ENCODE measurements around the gene CCDC138. TPM values are rescaled to one million over a fixed set of nuclear protein-coding genes. Genes with fewer than 3 reads are reported as not detected.

CCDC138 gene
- total RNA-seq, 4 donors from 2014 or later = 1.9 to 4.6 (median 2.9) TPM

GRCh38 chr2:108916122-108916795, 129.7 kb downstream of the CCDC138 start:
- no peak for TF ChIP-seq CTCF (IDR thresholded peaks at IDR 0.05; ENCODE audit: low read depth)

DNA sequence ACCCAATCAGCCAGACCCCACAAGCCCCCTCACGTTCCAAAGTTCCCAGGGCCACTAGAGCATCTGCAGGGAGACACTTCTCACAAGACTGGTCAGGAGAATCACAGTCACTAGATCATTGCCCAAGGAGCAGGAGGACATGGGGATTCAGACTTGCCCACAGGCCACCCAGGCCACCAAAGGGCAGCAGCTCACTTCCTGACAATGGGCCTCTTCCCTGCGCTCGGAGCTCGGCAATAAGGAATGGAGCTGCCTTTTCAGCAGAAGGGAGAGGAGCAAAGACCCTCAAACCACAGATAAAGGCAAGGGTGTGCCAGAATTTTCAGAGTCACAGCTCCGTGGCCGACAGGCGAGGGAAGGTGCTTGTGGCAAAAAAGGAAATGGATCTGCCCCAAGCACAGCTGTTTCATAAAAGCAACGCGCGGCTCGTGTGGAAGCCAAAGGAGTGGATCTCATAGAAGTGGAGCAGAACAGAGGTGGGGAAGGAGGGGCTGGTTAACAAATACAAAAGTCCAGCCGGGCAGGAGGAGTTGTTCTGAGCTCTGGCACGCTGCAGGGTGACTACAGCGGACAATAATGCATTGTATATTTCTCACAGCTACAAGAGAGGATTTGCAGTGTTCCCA, 130.3 kb downstream of the CCDC138 start:
- no peak for TF ChIP-seq CTCF (IDR thresholded peaks at IDR 0.05; ENCODE audit: low read depth)

GRCh38 chr2:108917526-108917925, 131.0 kb downstream of the CCDC138 start:
- TF ChIP-seq CTCF (IDR thresholded peaks at IDR 0.05; ENCODE audit: low read depth) = no peak

DNA sequence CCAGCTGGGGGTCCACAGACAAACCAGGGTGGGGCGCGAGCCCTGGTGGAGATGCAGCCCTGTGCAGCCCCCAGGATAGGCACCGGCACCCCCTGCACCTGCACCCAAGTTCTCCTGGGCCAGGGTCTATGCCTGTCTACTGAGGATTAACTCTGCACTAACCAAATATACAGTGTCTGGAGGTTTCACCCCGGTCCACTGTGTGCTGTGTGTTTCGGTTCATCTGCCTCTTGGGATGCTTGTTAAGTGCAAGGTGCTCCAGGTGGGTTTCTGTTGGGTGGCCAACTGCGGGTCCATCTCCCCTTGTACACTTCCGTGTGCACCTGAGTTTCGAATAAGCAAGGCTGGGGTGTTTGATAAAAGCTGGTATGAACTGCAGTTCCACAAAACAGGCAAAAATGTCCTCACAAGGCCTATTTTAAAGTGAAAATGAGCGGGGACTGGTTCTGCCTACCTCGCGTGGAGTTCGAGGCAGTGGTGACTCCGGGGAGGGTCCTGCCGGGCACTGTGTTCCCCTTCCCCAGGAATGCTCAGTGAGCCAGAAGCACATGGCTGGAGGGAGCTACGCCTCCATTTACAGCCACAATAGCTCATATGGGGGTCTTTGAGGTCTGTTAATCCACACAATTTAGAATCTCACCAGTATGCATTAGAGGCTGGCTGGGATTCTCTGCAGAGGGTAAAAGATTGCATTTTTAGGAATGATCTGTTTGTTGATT, 131.7 kb downstream of the CCDC138 start:
- TF ChIP-seq CTCF (IDR thresholded peaks at IDR 0.05; ENCODE audit: low read depth) = no peak

- no peak for TF ChIP-seq CTCF (IDR thresholded peaks at IDR 0.05; ENCODE audit: low read depth)
Measured at GRCh38 chr2:108918941-108919341, 132.4 kb downstream of the CCDC138 start.

- TF ChIP-seq CTCF (IDR thresholded peaks at IDR 0.05; ENCODE audit: low read depth) = no peak
Measured at GRCh38 chr2:108919571-108920373, 133.2 kb downstream of the CCDC138 start.

All from subcutaneous adipose tissue (tissue), 4 donors.